ENCODE measurements around the gene HS1BP3. TPM values are rescaled to one million over a fixed set of nuclear protein-coding genes. Genes with fewer than 3 reads are reported as not detected.

Gene HS1BP3
- total and polyA plus RNA-seq, 2 of the 13 experiments (the other 11 are each of a cell fraction or from before 2014, with no cell fraction given), result 15.2 to 22.0 TPM

GRCh38 chr2:20642055-20642971 is 8.6 kb downstream of the HS1BP3 start (continued):
- TF ChIP-seq ARID5B (CRISPR knock-in tag; IDR thresholded peaks at IDR 0.05) (0 out of 2 replicates have a peak, but pooled peaks have one; percentile 24), ZNF317 (CRISPR knock-in tag; IDR thresholded peaks at IDR 0.05) (peak; percentile 52; the same call in 1 of the 2 replicates), ZNF263 (CRISPR knock-in tag; IDR thresholded peaks at IDR 0.05) (0 out of 2 replicates have a peak, but pooled peaks have one; percentile 38), ZFP41 (CRISPR knock-in tag; IDR thresholded peaks at IDR 0.05; ENCODE audit: borderline replicate concordance) (no peak), ATAD3A (CRISPR knock-in tag; IDR thresholded peaks at IDR 0.05) (no peak), HNRNPL (IDR thresholded peaks at IDR 0.05; ENCODE audit: low read depth, low read length) (0 out of 2 replicates have a peak, but pooled peaks have one; percentile 44), KDM5A (IDR thresholded peaks at IDR 0.05; ENCODE audit: borderline replicate concordance, low read length) (no peak), MTERF4 (CRISPR knock-in tag; IDR thresholded peaks at IDR 0.05) (no peak), CCDC6 (CRISPR knock-in tag; IDR thresholded peaks at IDR 0.05) (0 out of 2 replicates have a peak, but pooled peaks have one; percentile 47), ARID4A (CRISPR knock-in tag; IDR thresholded peaks at IDR 0.05; ENCODE audit: borderline replicate concordance) (peak; percentile 36; the same call in 1 of the 2 replicates), ATM (IDR thresholded peaks at IDR 0.05; ENCODE audit: borderline replicate concordance) (no peak), MYPOP (CRISPR knock-in tag; IDR thresholded peaks at IDR 0.05) (no peak), RBAK (CRISPR knock-in tag; IDR thresholded peaks at IDR 0.05) (peak; percentile 1; the same call in 1 of the 2 replicates), ZNF672 (CRISPR knock-in tag; IDR thresholded peaks at IDR 0.05) (no peak), HOMEZ (CRISPR knock-in tag; IDR thresholded peaks at IDR 0.05; ENCODE audit: low read depth) (peak; percentile 30; the same call in 1 of the 2 replicates), RXRB (CRISPR knock-in tag; IDR thresholded peaks at IDR 0.05; ENCODE audit: borderline replicate concordance) (0 out of 2 replicates have a peak, but pooled peaks have one; percentile 23)

All from HepG2 (cell line).